Colon (tissue), 2 donors: ENCODE results near the gene TXNRD2.
"Not testable (repeated sequence)": the region's sequence is repeated elsewhere in the genome, so short reads cannot be mapped to it uniquely, and the experiment has no call there.

Experiments used
- FAIRE-seq: peaks from 2 replicates; lab custom pipeline; 2012; peaks lifted over from hg19 to GRCh38; lab: Jason Lieb, UNC
- donor health status: control.
- donor health status: control.

Gene TXNRD2

GRCh38 chr22:19923914-19924513, 17.6 kb downstream of the TXNRD2 start:
- no peak for FAIRE-seq

DNA sequence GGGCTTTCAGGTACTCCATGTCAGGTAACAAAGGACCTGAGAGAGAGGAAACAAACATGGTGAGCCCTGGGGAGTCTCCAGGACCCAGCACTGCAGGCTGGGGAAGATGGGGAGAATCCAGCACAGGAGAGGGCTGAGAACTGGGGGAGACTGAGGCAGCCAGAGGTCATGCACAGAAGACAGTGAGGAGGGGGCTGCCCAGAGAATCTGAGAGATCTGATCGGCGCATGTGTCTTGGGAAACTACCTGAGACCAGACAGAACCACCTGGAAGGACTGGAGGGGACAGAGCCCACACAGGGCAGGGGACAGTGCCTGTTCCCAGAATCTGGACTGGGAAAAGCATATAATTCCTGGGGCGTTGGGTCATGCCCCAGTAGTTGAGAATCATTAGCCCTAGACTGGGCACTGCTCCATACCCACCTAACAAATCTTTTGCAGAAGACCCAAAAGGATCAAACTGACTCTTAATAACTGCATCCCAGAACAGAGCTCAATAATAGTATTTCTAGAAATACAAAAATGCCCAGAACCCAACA, 20.0 kb downstream of the TXNRD2 start:
- FAIRE-seq = no peak

DNA sequence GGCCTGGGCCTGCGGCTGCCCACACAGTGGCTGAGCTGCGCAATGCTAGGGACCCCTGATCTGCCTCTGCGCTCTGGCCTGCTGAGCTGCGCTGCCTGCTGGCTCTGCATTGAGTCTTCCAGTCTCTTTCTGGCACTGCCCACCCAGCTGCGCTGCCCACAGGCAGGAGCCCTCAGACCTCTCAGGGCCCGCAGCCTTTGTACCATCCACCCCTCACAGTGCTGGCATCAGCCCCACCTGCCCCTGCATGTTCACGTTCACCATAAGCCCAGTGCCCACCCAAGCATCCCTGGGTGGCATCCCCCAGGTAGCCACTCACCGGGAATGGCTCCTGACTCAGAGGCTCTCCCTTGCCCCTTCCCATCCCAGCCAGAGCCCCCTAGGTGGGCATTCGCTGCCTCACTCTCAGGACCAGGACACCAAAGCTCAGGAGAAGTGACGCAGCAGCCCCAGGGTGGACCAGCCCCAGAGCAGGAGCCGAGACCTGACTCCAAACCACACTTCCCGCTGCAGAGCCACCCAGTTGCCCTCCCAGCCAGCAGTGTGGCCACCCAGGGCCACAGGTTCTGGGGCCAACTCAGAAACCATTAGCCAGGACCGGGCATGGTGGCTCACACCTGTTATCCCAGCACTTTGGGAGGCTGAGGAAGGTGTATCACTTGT, 21.8 kb downstream of the TXNRD2 start:
- no peak for FAIRE-seq

DNA sequence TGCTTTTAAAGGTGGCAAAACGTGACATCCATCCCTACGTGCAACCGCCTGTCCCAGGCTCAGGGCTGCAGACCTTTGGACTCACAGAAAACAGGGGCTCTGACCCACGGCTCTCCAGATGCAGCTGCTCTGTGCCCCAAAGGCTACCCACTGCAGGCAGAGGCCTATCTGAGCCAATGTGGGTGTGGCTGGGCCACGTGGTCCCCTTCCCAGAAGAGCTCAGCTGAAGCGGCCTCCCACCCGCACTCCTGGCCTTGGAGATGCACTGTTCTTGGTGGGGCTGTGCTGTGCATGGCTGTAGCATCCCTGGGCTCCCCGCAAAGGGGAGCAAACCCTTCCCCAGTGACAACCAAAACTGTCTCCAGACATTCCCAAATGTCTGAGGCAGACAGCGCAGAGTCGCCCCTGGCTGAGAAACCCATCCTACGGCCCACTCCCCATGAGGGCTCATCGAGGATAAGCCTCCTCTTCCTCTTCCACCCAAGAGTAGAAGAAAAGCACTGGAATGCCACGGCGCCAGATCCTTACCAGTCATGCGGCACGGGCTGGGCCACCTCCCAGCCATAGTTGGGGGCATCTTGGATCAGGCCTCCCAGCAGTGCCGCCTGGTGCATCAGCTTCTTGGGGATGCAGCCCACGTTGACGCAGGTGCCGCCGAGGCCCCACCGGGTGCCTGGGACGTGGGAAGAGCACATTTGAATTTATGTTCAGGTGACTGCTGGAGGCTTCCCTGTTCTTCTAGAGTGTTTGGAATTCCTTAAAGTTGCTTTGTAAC, 23.1 kb downstream of the TXNRD2 start:
- no peak for FAIRE-seq

DNA sequence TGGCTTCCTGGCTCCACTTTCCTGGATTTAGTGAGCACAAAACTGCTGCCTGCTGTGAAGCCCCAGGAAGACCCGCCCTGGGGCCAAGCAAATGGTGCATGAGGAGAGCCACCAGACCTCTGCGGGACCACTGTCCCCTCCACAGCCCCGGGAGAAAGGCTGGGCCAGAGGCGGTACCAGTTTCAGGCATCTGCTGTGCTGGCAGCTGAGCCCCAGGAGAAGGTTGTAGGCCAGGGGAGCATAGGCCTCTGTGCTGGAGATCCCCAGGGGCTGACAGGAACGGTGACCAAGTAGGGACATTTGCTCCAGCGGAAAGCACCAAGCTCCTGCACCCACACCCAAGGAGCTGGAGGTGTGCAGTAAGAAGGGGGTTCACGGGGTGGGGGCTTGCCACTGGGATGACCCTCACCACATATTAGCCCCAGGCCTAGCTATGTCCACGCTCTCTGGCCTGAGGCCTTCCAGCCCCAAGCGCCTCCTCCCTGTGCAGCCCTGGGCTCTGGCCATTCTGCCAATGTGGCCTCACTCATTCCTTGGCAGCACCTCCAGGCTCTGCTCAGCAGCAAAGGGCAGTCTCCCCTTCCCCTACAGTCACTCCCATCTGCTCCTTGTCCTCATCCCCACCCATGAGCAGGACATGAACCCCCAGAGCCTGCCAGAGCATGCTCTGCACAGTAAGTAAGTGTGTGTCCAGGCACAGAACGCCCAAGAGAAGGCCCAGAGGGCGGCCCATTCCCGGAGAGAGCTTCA, 24.1 kb downstream of the TXNRD2 start:
- FAIRE-seq = no peak

DNA sequence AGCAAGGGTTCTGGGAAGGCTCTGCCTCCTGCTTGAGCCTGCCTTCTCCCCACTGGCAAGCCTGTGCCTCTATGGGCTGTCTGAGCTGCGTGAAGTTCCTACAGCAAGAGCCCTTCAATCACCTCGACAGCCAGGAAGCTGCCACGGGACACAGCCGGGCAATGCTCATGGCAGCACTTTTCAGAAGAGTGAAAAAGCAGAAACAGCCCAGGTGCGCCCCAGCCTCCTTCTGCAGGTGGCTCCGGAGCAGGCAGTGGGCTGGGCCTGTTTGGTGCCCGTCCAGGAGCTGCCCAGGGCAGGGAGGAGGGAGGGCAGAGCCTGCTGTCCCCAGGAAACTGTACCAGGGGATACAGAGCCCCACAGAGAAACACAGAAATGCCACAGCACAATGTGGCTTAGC, 24.7 kb downstream of the TXNRD2 start:
- FAIRE-seq = no peak

GRCh38 chr22:19916006-19916405, 25.6 kb downstream of the TXNRD2 start:
- no peak for FAIRE-seq

DNA sequence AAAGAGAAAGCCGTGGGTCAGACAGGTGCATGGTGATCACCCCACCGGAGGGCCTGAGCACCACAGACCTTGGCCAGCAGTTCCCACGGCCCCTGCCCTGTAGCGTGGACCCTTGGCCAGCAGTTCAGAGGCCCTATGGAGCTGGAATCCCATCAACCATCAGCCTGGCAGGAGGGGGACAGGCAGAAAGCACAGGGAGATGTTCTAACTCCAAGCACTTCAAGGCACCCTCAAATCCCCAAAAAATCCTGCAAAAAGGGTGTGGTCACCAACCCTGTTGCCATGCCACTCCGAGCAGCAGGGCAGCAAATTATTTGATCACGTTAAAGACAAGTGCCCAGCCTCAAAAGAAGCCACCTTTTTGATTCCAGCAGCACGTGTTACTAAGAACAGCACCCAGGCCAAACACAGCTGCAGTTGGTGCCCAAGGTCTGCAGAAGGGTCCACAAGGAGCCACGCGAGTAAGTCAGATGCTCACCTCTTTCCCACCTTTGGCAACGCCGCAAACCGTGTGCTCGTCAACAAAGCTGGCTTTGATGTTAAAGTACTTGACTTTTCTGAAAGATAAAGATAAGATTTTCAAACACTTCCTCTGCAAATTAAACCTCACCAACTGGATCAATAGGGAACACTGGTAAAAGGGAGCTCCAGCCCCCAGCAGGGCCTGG, 26.2 kb downstream of the TXNRD2 start:
- no peak for FAIRE-seq

- FAIRE-seq = no peak
Observed at GRCh38 chr22:19914201-19914943, 27.2 kb downstream of the TXNRD2 start.

- FAIRE-seq = no peak
Observed at GRCh38 chr22:19913337-19913936, 28.2 kb downstream of the TXNRD2 start.

DNA sequence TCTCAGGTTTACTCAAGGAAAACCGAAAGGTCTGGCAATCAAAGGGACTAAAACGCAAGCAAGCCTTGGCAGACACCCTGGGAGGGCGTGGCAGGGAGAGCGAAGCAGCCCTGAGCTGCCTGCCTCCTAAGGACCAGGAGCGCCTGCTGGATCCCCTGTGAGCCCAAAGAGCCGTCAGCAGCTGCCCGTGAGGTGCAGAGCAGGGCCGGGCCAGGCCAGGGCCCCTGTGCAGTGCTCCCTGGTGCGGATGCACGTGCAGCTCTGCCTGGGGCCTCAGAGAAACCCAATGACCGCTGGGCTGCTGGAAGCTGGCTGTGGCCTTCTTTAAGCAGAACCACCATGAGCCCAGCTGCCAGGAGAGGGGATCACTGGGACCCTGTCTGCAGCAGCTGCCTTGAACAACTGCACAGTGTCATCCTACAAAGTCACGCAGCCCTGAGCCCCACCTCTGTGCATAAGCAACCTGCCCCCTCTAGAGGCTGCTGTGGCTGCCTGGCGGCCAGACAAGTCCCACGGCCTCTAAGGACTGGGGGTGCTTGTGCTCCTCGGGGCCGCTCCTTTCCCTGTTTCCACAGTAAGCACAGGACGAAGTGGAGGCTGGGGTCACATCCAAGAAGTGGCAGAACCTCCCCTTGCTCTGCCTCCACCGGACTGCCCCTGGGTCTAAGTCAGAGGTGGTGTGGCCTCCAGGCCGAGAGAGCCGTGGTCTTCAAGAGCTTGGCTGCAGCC, 29.2 kb downstream of the TXNRD2 start:
- FAIRE-seq = no peak

GRCh38 chr22:19911540-19912270, 29.9 kb downstream of the TXNRD2 start:
- no peak for FAIRE-seq

GRCh38 chr22:19910180-19910744, 31.4 kb downstream of the TXNRD2 start:
- FAIRE-seq = no peak

DNA sequence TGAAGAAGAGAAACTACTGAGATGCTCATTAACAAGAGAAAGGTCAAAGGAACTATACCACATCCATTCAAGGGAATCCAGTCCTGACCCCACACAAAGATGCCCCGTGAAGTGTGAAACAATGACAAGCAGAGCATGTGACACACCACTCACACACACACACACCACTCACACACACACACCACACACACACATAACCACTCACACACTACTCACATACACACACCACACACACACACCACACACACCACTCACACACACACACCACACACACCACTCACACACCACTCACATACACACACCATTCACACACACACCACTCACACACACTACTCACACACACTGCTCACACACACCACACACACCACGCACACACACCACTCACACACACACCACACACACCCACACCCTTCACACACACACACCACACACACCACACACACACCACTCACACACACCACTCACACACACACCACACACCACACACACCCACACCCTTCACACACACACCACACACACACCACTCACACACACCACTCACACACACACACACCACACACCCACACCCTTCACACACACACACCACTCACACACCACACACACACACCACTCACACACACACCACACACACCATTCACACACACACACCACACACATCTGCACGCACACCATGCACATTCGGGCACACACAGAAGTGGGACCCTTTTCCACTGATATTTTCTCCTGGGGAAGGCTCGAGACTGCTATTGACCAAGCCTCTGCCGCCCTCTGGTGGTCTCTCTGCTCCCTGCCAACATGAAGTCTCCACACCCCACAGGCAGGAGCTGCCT, 32.1 kb downstream of the TXNRD2 start:
- FAIRE-seq = no peak

GRCh38 chr22:19907902-19908301, 33.7 kb downstream of the TXNRD2 start:
- FAIRE-seq = not testable (repeated sequence)

GRCh38 chr22:19906864-19907263, 34.8 kb downstream of the TXNRD2 start:
- not testable (repeated sequence) for FAIRE-seq

DNA sequence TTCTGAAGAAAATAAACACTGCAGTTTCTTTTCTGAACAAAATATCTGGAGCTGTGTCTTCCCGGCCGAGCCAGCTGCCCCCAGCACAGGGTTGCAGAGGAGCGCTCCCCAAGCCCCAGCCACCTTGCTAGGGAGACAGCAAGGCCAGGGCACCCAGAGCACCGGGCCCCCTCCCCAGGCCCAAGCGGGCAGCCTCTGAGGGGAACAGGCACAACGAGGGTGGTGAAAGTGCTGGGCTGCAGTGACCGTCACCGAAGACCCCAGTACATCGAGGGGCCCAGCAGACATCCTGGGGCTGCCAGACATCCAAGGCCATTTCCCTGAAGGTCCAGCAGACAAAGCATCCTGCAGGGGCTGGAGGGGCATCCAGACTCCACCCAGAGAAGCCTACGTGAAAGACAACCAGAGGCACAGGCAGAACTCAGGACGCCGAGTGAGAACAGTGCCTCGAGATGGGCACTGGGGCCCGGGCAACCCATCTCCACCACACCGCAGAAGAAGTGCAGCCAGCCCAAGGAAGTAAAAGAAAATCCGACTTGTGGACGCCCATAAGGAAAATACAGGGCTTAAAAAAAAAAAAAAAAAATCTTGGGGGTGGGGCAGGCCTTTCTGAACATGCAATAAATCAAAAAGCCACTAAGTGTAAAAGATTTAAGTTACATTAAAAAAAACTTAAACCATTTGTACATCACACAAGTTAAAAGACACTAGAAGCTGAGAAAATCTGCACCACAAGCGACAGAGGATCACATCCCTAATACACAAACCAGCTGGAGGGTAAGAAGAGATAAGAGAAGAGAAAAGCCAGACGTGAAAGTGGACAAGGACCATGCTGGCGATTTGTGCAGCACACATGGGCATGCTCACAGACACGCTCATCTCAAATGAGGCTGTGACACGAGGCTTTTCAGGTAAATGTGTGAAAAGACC, 36.0 kb downstream of the TXNRD2 start:
- FAIRE-seq = no peak
